Gastrocnemius medialis (tissue), 4 donors: ENCODE measurements around the gene ZCCHC3. TPM values are rescaled to one million over a fixed set of nuclear protein-coding genes. Genes with fewer than 3 reads are reported as not detected.

Experiments
- ATAC-seq, 2 donors: fragments of 150-250 bp; one replicate each; pipeline ENCODE4 v1.9.1; 2016
- DNase-seq, 2 donors: peaks; one replicate each; pipeline ENCODE4 v3.0.0-alpha.2; 2019
- H3K27ac ChIP-seq, 4 donors: fragments of 200-600 bp; sonication (generic); 1 replicate in 1 of 4; 2 replicates in 3 of 4; pipeline ENCODE4 v1.5.1; 2016 to 2018; ENCODE audit warnings: mild to moderate bottlenecking in 2 of 4, moderate library complexity in 1 of 4
- H3K27me3 ChIP-seq, 3 donors: fragments of 200-600 bp; sonication (generic) in 2 of 3; 1 replicate in 1 of 3; 2 replicates in 2 of 3; pipeline versions ENCODE4 v1.5.1 to v1.6.0; 2016 to 2019; ENCODE audit warnings: mild to moderate bottlenecking in 1 of 3, moderate library complexity in 1 of 3
- H3K36me3 ChIP-seq, 2 donors: fragments of 200-600 bp; sonication (generic) in 1 of 2; one replicate each; pipeline ENCODE4 v1.5.1; 2017 to 2018
- H3K4me1 ChIP-seq, 2 donors: fragments of 200-600 bp; sonication (generic) in 1 of 2; one replicate each; pipeline ENCODE4 v1.5.1; 2016 to 2017; ENCODE audit warnings: mild to moderate bottlenecking in 2 of 2
- H3K4me3 ChIP-seq, 4 donors: fragments of 200-600 bp; sonication (generic) in 3 of 4; 1 replicate in 1 of 4; 2 replicates in 3 of 4; pipeline ENCODE4 v1.5.1; 2016 to 2019; ENCODE audit warnings: mild to moderate bottlenecking in 2 of 4
- H3K9me3 ChIP-seq, 3 donors: fragments of 200-600 bp; sonication (generic) in 2 of 3; 1 replicate in 1 of 3; 2 replicates in 2 of 3; pipeline ENCODE4 v1.5.1; 2016 to 2019
- POLR2A ChIP-seq, 2 donors: fragments of 450-650 bp; IDR thresholded peaks; one replicate each; pipeline ENCODE4 v1.6.1; 2017; ENCODE audit warnings: antibody characterized with exemption in 2 of 2, mild to moderate bottlenecking in 2 of 2, moderate library complexity in 2 of 2
- in situ Hi-C, 4 donors: fragments of 200-750 bp; cut with MboI; loops; one replicate each; pipeline versions ENCODE4 v1.15.0 to v1.8.0; 2017; ENCODE audit warnings: low sequenced_read_pairs in 4 of 4
- intact Hi-C: fragments of 100-400 bp; cut with DNase I; formaldehyde crosslinking; loops from one replicate; pipeline ENCODE4 v1.15.1; 2023; ENCODE audit warnings: low total_unique reads
- total RNA-seq, 4 donors: library from RNA; depleted of rRNA; stranded (reverse); fragments of >200 nt; gene quantifications; one replicate each; pipeline versions ENCODE4 v1.1.0 to v1.2.3, GENCODE V29; 2016
- TF ChIP-seq, protein P1 (sequence below), 5 experiments: fragments of 450-650 bp in 3 of 5; fragments of 200-600 bp in 2 of 5; sonication (generic) in 2 of 5; IDR thresholded peaks in 4 of 5; conservative IDR thresholded peaks in 1 of 5; 1 replicate in 4 of 5; 2 replicates in 1 of 5; pipeline ENCODE4 v1.5.1; 2016 to 2019; ENCODE audit warnings: antibody characterized with exemption in 5 of 5, mild to moderate bottlenecking in 3 of 5, moderate library complexity in 3 of 5

Gene ZCCHC3
- total RNA-seq, 4 donors from 2014 or later: 6.7 to 9.4 (median 7.9) TPM

DNA sequence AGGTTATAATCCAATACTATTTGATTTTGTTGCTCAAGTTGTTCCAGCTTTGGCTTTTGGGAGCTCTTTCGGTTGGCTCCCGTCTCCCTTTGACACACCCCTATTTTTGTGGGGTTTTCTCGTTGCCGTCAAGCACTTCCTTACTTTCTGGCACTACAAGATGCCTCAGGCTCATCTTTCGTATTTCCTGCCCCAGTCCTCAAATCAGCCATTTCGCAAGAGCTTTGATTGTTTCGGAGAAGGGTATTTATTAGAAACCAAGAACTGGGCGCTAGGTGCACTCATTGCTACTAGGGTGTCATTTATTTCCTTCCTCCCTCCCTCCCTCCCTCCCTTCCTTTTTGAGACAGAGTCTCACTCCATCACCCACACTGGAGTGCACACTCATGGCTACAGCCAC is 14.7 kb downstream of the ZCCHC3 start:
- DNase-seq (no peak), ATAC-seq (no peak)
- Histone ChIP-seq H3K27me3 (no peaks in the 10 kb centered on the region), H3K9me3 (no peaks in the 10 kb centered on the region), H3K4me3 (no peak overlapping the region), H3K36me3 (no peaks in the 10 kb centered on the region), H3K27ac (no peak overlapping the region), H3K4me1 (peaks cover 5 to 10% of the 10 kb centered on the region in 2 donors)
- intact Hi-C loops (no loop called here), in situ Hi-C loops (no loop called here)
- no peak for TF ChIP-seq POLR2A (IDR thresholded peaks at IDR 0.05)
- TF ChIP-seq, protein P1, sequence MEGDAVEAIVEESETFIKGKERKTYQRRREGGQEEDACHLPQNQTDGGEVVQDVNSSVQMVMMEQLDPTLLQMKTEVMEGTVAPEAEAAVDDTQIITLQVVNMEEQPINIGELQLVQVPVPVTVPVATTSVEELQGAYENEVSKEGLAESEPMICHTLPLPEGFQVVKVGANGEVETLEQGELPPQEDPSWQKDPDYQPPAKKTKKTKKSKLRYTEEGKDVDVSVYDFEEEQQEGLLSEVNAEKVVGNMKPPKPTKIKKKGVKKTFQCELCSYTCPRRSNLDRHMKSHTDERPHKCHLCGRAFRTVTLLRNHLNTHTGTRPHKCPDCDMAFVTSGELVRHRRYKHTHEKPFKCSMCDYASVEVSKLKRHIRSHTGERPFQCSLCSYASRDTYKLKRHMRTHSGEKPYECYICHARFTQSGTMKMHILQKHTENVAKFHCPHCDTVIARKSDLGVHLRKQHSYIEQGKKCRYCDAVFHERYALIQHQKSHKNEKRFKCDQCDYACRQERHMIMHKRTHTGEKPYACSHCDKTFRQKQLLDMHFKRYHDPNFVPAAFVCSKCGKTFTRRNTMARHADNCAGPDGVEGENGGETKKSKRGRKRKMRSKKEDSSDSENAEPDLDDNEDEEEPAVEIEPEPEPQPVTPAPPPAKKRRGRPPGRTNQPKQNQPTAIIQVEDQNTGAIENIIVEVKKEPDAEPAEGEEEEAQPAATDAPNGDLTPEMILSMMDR (IDR thresholded peaks at IDR 0.05 in 4 of 5, conservative IDR thresholded peaks at IDR 0.05 in 1 of 5): no peak

DNA sequence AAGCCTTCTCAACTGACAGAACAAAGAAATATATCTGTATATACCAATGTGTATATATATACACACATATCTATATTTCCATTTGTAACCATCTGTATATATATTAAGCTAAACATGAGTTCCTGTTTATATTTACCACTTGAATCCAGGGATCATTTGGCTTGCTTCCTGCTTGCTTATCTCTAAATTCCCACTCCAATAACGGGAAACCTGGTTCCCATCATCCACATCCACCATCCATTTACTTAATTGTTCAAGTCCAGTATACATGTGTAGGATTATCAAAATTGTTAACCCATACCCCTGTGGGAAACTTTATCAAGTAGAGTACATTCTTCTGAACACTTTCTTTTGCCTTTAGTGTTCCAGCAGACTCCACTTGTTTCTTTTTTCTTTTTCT is 15.5 kb downstream of the ZCCHC3 start:
- H3K27me3 ChIP-seq: no peaks in the 10 kb centered on the region
- no peak overlapping the region for H3K27ac ChIP-seq
- no peak overlapping the region for H3K4me3 ChIP-seq
- intact Hi-C loops: no loop called here
- H3K9me3 ChIP-seq: no peaks in the 10 kb centered on the region
- peaks cover 5 to 10% of the 10 kb centered on the region in 2 donors for H3K4me1 ChIP-seq
- ATAC-seq: no peak
- DNase-seq: no peak
- in situ Hi-C loops: no loop called here
- H3K36me3 ChIP-seq: no peaks in the 10 kb centered on the region
- no peak for TF ChIP-seq POLR2A (IDR thresholded peaks at IDR 0.05)

DNA sequence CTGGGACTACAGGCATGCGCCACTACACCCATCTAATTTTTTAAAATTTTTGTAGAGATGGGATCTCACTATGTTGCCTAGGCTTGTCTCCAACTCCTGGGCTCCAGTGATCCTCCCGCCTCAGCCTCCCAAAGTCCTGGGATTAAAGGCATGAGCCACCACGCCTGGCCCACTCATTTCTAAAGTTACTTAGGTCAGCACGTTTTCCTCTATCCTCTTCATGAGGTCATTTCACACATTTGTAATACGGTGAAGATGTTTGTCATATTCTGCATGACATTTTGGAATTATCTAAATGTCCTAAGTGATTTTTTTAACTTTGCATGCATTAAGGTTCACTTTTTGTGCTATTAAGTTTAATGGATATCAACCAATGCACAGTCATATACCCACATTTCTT is 16.0 kb downstream of the ZCCHC3 start:
- Histone ChIP-seq H3K27ac (no peak overlapping the region), H3K9me3 (no peaks in the 10 kb centered on the region), H3K36me3 (no peaks in the 10 kb centered on the region), H3K4me1 (peaks cover 5 to 10% of the 10 kb centered on the region in 2 donors), H3K27me3 (no peaks in the 10 kb centered on the region), H3K4me3 (no peak overlapping the region)
- ATAC-seq: no peak
- TF ChIP-seq, protein P1 (IDR thresholded peaks at IDR 0.05 in 4 of 5, conservative IDR thresholded peaks at IDR 0.05 in 1 of 5): no peak
- no peak for TF ChIP-seq POLR2A (IDR thresholded peaks at IDR 0.05)
- DNase-seq: no peak
- in situ Hi-C loops (no loop called here), intact Hi-C loops (no loop called here)

DNA sequence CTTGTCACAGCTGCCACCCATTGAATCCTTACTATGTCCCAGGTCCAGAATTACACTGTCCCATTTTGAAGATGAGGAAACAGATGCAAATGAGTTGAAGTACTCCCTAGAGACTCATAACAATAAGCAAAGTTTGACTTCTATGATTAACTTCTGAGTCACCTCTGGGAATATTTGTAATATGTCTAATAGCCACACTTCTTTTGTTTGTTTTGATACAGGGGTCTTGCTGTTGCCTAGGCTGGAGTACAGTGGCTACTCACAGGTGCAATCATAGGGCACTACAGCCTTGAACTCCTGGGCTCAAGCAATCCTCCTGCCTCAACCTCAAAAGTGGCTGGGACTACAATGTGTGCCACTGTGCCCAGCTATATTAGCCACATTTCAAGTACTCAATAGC is 16.6 kb downstream of the ZCCHC3 start:
- intact Hi-C loops: no loop called here
- Histone ChIP-seq H3K27me3 (no peaks in the 10 kb centered on the region), H3K36me3 (no peaks in the 10 kb centered on the region), H3K4me3 (no peak overlapping the region), H3K9me3 (no peaks in the 10 kb centered on the region), H3K27ac (no peak overlapping the region), H3K4me1 (peaks cover 5 to 10% of the 10 kb centered on the region in 2 donors)
- ATAC-seq: no peak
- TF ChIP-seq, protein P1 (IDR thresholded peaks at IDR 0.05 in 4 of 5, conservative IDR thresholded peaks at IDR 0.05 in 1 of 5): no peak
- TF ChIP-seq POLR2A (IDR thresholded peaks at IDR 0.05): no peak
- in situ Hi-C loops: no loop called here
- DNase-seq: no peak

DNA sequence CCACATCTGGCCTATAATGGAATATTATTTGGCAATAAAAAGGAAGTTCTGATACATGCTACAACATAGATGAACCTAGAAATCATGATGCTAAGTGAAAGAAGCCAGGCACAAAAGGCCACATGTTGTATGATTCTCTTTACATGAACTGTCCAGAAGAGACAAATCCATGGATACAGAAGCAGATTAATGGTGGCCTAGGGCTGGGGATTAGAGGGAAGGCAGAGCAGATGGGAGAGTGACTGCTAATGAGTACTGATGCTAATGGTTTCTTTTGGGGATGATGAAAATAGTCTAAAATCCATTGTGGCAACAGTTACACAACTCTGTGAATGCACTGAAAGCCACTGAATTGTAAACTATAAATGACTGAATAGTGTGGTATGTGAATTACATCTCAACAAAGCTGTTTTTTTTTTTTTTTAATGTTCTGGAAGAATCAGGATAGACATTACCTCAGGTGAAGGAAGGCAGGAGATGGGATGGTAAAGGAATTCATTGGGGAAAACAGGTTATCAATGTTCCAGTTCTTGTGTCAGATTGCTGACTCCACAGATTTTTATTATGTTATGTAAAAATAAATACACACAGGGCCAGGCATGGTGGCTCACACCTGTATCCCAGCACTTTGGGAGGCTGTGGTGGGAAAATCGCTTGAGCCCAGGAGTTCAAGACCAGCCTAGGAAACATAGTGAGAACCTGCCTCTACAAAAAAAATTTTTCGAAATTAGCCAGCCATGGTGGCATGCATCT is 19.1 kb downstream of the ZCCHC3 start:
- Histone ChIP-seq H3K36me3 (no peaks in the 10 kb centered on the region), H3K27me3 (no peaks in the 10 kb centered on the region), H3K27ac (no peak overlapping the region), H3K9me3 (no peaks in the 10 kb centered on the region), H3K4me1 (no peaks in the 10 kb centered on the region), H3K4me3 (no peak overlapping the region)
- no peak for TF ChIP-seq POLR2A (IDR thresholded peaks at IDR 0.05)
- TF ChIP-seq, protein P1 (IDR thresholded peaks at IDR 0.05 in 4 of 5, conservative IDR thresholded peaks at IDR 0.05 in 1 of 5): no peak
- in situ Hi-C loops: no loop called here
- intact Hi-C loops: no loop called here
- DNase-seq (no peak), ATAC-seq (no peak)
